HepG2 (cell line): Measurements from ENCODE around the gene BBOF1. TPM values are rescaled to one million over a fixed set of nuclear protein-coding genes. Genes with fewer than 3 reads are reported as not detected.

Source experiments
- ARNT2 ChIP-seq: sonication (generic); formaldehyde crosslinking; IDR thresholded peaks from 2 replicates; pipeline ENCODE4 v1.8.0; 2022; ENCODE audit warnings: mild to moderate bottlenecking, low read depth, missing genetic modification reagents, moderate library complexity
- CHD4 ChIP-seq: fragments of 200-600 bp; sonication (generic); IDR thresholded peaks from 2 replicates; pipeline ENCODE4 v1.7.0; 2017; ENCODE audit warnings: mild to moderate bottlenecking, low read length, borderline replicate concordance
- FIP1L1 ChIP-seq: fragments of 200-400 bp; formaldehyde crosslinking; IDR thresholded peaks from 2 replicates; pipeline ENCODE4 v1.6.1; 2018; ENCODE audit warnings: low read depth, mild to moderate bottlenecking, low read length, moderate library complexity, borderline replicate concordance; ENCODE audit not compliant: insufficient read depth
- IRF2 ChIP-seq: IDR thresholded peaks from 2 replicates; pipeline ENCODE4 v1.6.1; 2018; ENCODE audit warnings: missing genetic modification reagents, missing compliant biosample characterization
- JUNB ChIP-seq: sonication (generic); formaldehyde crosslinking; IDR thresholded peaks from 2 replicates; pipeline ENCODE4 v1.8.0; 2022; ENCODE audit warnings: missing genetic modification reagents, mild to moderate bottlenecking, borderline replicate concordance
- KDM5A ChIP-seq: fragments of 200-600 bp; sonication (generic); IDR thresholded peaks from 2 replicates; pipeline ENCODE4 v1.7.0; 2018; ENCODE audit warnings: antibody characterized with exemption, mild to moderate bottlenecking, low read length, borderline replicate concordance
- SAFB2 ChIP-seq: sonication (generic); formaldehyde crosslinking; IDR thresholded peaks from 2 replicates; pipeline ENCODE4 v1.5.1; 2020; ENCODE audit warnings: missing genetic modification reagents, low read depth, mild to moderate bottlenecking, borderline replicate concordance
- U2AF2 ChIP-seq: fragments of 200-400 bp; formaldehyde crosslinking; IDR thresholded peaks from 2 replicates; pipeline ENCODE4 v1.6.1; 2017; ENCODE audit warnings: low read depth, mild to moderate bottlenecking, low read length
- ZNF776 ChIP-seq: sonication (generic); formaldehyde crosslinking; IDR thresholded peaks from 2 replicates; pipeline ENCODE4 v1.4.0; 2020; ENCODE audit warnings: mild to moderate bottlenecking, missing genetic modification reagents
- ZSCAN29 ChIP-seq: sonication (generic); formaldehyde crosslinking; conservative IDR thresholded peaks from 2 replicates; pipeline ENCODE4 v1.4.0; 2020; ENCODE audit warnings: mild to moderate bottlenecking, missing genetic modification reagents
- polyA plus RNA-seq, 8 experiments: library from polyadenylated mRNA; depleted of rRNA in 3 of 8; stranded (reverse) in 7 of 8; unstranded in 1 of 8; fragments of >200 nt; fragmentation: Illumina TruSeq in 4 of 8; extraction: Trizol in 4 of 8; gene quantifications; 2 replicates each; pipeline versions ENCODE4 v1.2.1 to v1.2.3, GENCODE V29; 2011 to 2016; ENCODE audit warnings: low read depth in 4 of 8, missing spikeins in 1 of 8, mixed read lengths in 1 of 8; ENCODE audit not compliant: insufficient read depth in 1 of 8
- total RNA-seq, 5 experiments: library from RNA; depleted of rRNA; stranded (reverse); fragments of >200 nt; fragmentation: Illumina TruSeq; extraction: Trizol; gene quantifications; 2 replicates each; pipeline ENCODE4 v1.2.3, GENCODE V29; 2016; ENCODE audit warnings: low read depth in 1 of 5
- TF ChIP-seq, protein P1 (sequence below): sonication (generic); formaldehyde crosslinking; IDR thresholded peaks from 2 replicates; pipeline ENCODE4 v1.5.0; 2020; ENCODE audit warnings: missing genetic modification reagents
- TF ChIP-seq, protein P2 (sequence below): sonication (generic); formaldehyde crosslinking; IDR thresholded peaks from 2 replicates; pipeline ENCODE4 v1.5.0; 2020; ENCODE audit warnings: mild to moderate bottlenecking, missing genetic modification reagents
- TF ChIP-seq, protein P3 (sequence below): sonication (generic); formaldehyde crosslinking; IDR thresholded peaks from 2 replicates; pipeline ENCODE4 v1.5.0; 2020; ENCODE audit warnings: mild to moderate bottlenecking, missing genetic modification reagents
- TF ChIP-seq, protein P4 (sequence below): sonication (generic); formaldehyde crosslinking; IDR thresholded peaks from 2 replicates; pipeline ENCODE4 v1.4.0; 2020; ENCODE audit warnings: missing genetic modification reagents, borderline replicate concordance
- TF ChIP-seq, protein P5 (sequence below): sonication (generic); formaldehyde crosslinking; IDR thresholded peaks from 2 replicates; pipeline ENCODE4 v1.4.0; 2020; ENCODE audit warnings: mild to moderate bottlenecking, low read depth, missing genetic modification reagents
- TF ChIP-seq, protein P6 (sequence below): IDR thresholded peaks from 2 replicates; pipeline ENCODE4 v1.6.1; 2012; ENCODE audit warnings: low read depth, low read length, improper control_type of control experiment

Gene BBOF1
- total and polyA plus RNA-seq, 2 of the 13 experiments (the other 11 are each of a cell fraction or from before 2014, with no cell fraction given): 1.6 to 2.3 TPM

DNA sequence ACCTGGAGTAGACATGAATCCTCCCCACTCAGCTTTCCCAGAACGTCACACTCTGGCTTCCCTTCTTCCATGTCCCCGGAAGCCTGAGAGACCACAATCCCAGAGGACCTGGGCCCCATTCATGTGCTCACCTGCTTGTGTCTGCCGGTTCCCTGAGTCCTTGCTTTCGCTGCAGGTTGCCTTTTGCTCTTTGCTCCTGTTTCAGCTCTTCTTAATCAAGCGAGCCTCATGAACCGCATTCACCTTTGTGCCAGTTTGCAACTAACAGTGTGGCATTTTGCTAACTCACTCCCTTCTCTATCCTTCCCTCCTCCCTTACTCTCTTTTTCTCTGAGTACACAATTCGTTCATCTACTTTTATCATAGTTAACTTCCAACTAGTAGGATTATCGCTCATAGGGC lies 23.2 kb upstream of the BBOF1 start (continued):
- TF ChIP-seq, protein P1, sequence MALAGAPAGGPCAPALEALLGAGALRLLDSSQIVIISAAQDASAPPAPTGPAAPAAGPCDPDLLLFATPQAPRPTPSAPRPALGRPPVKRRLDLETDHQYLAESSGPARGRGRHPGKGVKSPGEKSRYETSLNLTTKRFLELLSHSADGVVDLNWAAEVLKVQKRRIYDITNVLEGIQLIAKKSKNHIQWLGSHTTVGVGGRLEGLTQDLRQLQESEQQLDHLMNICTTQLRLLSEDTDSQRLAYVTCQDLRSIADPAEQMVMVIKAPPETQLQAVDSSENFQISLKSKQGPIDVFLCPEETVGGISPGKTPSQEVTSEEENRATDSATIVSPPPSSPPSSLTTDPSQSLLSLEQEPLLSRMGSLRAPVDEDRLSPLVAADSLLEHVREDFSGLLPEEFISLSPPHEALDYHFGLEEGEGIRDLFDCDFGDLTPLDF (CRISPR knock-in tag): no peak
- TF ChIP-seq ZNF776 (CRISPR knock-in tag) (no peak), ARNT2 (CRISPR knock-in tag) (no peak), KDM5A (no peak), SAFB2 (CRISPR knock-in tag) (no peak), ZSCAN29 (CRISPR knock-in tag) (no peak), CHD4 (no peak), JUNB (CRISPR knock-in tag) (no peak), IRF2 (no peak), FIP1L1 (no peak), U2AF2 (no peak)
- TF ChIP-seq, protein P2, sequence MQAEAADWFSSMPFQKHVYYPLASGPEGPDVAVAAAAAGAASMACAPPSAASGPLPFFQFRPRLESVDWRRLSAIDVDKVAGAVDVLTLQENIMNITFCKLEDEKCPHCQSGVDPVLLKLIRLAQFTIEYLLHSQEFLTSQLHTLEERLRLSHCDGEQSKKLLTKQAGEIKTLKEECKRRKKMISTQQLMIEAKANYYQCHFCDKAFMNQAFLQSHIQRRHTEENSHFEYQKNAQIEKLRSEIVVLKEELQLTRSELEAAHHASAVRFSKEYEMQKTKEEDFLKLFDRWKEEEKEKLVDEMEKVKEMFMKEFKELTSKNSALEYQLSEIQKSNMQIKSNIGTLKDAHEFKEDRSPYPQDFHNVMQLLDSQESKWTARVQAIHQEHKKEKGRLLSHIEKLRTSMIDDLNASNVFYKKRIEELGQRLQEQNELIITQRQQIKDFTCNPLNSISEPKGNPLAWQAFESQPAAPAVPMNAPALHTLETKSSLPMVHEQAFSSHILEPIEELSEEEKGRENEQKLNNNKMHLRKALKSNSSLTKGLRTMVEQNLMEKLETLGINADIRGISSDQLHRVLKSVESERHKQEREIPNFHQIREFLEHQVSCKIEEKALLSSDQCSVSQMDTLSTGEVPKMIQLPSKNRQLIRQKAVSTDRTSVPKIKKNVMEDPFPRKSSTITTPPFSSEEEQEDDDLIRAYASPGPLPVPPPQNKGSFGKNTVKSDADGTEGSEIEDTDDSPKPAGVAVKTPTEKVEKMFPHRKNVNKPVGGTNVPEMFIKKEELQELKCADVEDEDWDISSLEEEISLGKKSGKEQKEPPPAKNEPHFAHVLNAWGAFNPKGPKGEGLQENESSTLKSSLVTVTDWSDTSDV (CRISPR knock-in tag): no peak
- TF ChIP-seq, protein P3, sequence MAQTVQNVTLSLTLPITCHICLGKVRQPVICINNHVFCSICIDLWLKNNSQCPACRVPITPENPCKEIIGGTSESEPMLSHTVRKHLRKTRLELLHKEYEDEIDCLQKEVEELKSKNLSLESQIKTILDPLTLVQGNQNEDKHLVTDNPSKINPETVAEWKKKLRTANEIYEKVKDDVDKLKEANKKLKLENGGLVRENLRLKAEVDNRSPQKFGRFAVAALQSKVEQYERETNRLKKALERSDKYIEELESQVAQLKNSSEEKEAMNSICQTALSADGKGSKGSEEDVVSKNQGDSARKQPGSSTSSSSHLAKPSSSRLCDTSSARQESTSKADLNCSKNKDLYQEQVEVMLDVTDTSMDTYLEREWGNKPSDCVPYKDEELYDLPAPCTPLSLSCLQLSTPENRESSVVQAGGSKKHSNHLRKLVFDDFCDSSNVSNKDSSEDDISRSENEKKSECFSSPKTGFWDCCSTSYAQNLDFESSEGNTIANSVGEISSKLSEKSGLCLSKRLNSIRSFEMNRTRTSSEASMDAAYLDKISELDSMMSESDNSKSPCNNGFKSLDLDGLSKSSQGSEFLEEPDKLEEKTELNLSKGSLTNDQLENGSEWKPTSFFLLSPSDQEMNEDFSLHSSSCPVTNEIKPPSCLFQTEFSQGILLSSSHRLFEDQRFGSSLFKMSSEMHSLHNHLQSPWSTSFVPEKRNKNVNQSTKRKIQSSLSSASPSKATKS (CRISPR knock-in tag): no peak
- TF ChIP-seq, protein P4, sequence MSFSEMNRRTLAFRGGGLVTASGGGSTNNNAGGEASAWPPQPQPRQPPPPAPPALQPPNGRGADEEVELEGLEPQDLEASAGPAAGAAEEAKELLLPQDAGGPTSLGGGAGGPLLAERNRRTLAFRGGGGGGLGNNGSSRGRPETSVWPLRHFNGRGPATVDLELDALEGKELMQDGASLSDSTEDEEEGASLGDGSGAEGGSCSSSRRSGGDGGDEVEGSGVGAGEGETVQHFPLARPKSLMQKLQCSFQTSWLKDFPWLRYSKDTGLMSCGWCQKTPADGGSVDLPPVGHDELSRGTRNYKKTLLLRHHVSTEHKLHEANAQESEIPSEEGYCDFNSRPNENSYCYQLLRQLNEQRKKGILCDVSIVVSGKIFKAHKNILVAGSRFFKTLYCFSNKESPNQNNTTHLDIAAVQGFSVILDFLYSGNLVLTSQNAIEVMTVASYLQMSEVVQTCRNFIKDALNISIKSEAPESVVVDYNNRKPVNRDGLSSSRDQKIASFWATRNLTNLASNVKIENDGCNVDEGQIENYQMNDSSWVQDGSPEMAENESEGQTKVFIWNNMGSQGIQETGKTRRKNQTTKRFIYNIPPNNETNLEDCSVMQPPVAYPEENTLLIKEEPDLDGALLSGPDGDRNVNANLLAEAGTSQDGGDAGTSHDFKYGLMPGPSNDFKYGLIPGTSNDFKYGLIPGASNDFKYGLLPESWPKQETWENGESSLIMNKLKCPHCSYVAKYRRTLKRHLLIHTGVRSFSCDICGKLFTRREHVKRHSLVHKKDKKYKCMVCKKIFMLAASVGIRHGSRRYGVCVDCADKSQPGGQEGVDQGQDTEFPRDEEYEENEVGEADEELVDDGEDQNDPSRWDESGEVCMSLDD (CRISPR knock-in tag): no peak
- TF ChIP-seq, protein P5, sequence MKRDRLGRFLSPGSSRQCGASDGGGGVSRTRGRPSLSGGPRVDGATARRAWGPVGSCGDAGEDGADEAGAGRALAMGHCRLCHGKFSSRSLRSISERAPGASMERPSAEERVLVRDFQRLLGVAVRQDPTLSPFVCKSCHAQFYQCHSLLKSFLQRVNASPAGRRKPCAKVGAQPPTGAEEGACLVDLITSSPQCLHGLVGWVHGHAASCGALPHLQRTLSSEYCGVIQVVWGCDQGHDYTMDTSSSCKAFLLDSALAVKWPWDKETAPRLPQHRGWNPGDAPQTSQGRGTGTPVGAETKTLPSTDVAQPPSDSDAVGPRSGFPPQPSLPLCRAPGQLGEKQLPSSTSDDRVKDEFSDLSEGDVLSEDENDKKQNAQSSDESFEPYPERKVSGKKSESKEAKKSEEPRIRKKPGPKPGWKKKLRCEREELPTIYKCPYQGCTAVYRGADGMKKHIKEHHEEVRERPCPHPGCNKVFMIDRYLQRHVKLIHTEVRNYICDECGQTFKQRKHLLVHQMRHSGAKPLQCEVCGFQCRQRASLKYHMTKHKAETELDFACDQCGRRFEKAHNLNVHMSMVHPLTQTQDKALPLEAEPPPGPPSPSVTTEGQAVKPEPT (CRISPR knock-in tag): no peak
- TF ChIP-seq, protein P6, sequence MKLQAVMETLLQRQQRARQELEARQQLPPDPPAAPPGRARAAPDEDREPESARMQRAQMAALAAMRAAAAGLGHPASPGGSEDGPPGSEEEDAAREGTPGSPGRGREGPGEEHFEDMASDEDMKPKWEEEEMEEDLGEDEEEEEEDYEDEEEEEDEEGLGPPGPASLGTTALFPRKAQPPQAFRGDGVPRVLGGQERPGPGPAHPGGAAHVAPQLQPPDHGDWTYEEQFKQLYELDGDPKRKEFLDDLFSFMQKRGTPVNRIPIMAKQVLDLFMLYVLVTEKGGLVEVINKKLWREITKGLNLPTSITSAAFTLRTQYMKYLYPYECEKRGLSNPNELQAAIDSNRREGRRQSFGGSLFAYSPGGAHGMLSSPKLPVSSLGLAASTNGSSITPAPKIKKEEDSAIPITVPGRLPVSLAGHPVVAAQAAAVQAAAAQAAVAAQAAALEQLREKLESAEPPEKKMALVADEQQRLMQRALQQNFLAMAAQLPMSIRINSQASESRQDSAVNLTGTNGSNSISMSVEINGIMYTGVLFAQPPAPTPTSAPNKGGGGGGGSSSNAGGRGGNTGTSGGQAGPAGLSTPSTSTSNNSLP: no peak
